Measurements from ENCODE around the gene RECQL5. TPM values are rescaled to one million over a fixed set of nuclear protein-coding genes. Genes with fewer than 3 reads are reported as not detected.

RECQL5 gene
- total RNA-seq, 1 experiment from 2014 or later, result 36.3 TPM

DNA sequence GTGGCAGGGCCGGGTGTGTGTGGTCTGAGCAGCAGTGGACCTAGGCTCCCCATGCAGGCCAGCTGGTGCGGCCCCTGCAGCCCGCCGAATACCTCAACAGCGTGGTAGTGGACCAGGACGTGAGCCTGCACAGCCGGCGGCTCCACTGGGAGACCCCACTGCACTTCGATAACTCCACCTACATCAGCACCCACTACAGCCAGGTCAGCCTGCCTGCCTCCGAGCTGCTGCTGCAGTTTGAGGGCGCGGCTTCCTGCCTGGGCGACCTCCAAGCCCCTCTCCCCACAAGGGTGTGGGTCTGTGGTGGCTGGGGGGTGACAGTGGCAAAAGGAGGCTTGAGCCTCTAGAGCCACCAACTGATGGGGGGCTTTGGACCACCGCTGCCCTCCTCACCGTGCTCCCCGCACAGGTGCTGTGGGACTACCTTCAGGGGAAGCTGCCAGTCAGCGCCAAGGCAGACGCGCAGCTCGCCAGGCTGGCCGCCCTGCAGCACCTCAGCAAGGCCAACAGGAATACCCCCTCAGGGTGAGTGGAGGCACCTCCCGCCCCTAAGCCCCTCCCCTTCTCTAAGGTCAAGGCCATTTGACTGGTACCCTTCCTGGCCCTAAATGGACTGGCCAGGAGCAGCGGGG is 42.1 kb downstream of the RECQL5 start:
- Mint-ChIP-seq H3K36me3 (ENCODE audit: insufficient read depth, unreplicated experiment) (no peaks in the 10 kb centered on the region), H3K27me3 (ENCODE audit: insufficient read depth, unreplicated experiment) (peaks cover 17% of the 10 kb centered on the region), H3K9me3 (ENCODE audit: unreplicated experiment) (no peaks in the 10 kb centered on the region), H3K27ac (ENCODE audit: low read depth, unreplicated experiment) (no peak overlapping the region), H3K4me1 (ENCODE audit: insufficient read depth, unreplicated experiment) (no peaks in the 10 kb centered on the region), H3K4me3 (ENCODE audit: unreplicated experiment) (no peak overlapping the region)
- no TSS peak for BruUV-seq (replicated peaks)
- TF ChIP-seq, protein P1, sequence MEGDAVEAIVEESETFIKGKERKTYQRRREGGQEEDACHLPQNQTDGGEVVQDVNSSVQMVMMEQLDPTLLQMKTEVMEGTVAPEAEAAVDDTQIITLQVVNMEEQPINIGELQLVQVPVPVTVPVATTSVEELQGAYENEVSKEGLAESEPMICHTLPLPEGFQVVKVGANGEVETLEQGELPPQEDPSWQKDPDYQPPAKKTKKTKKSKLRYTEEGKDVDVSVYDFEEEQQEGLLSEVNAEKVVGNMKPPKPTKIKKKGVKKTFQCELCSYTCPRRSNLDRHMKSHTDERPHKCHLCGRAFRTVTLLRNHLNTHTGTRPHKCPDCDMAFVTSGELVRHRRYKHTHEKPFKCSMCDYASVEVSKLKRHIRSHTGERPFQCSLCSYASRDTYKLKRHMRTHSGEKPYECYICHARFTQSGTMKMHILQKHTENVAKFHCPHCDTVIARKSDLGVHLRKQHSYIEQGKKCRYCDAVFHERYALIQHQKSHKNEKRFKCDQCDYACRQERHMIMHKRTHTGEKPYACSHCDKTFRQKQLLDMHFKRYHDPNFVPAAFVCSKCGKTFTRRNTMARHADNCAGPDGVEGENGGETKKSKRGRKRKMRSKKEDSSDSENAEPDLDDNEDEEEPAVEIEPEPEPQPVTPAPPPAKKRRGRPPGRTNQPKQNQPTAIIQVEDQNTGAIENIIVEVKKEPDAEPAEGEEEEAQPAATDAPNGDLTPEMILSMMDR (IDR thresholded peaks at IDR 0.05; ENCODE audit: unreplicated experiment), result no peak
- intact Hi-C loops (cut with micrococcal nuclease), result no loop called here
- ChIA-PET CTCF (interaction anchor here (0.5 to 3.2 kb wide), 6 partner anchors 9 to 149 kb away, joined by 3 to 27 read pairs (median 4); partner anchors contain the start of gene SMIM5), POLR2A (interaction anchor here (1.2 to 2.9 kb wide), 4 partner anchors 8 to 30 kb away, joined by 3 to 15 read pairs (median 4); partner anchors contain the start of gene SMIM5)
- no peak for DNase-seq (ENCODE audit: unreplicated experiment)

DNA sequence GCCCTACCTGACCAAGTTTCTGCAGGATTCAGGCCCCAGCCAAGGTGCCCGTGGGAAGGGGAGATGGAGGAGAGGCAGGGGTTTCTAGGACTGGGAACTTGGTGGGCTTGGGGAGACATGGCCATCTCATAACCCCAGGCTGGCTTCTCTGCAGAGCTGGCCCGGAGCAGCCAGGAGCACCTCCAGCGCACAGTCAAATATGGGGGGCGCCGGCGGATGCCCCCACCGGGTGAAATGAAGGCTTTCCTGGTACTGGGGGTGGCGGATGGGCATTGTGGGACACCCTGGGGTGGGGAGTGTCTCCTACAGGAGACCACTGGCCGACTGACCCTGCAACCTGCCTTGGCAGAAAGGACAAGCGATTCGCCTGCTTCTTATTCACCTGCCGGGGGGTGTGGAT is 42.9 kb downstream of the RECQL5 start:
- H3K9me3 Mint-ChIP-seq (ENCODE audit: unreplicated experiment), result no peaks in the 10 kb centered on the region
- ChIA-PET CTCF (interaction anchor here (0.5 to 3.2 kb wide), 3 partner anchors 9 to 67 kb away, joined by 3 to 27 read pairs (median 5); partner anchors contain the start of gene SMIM5), POLR2A (interaction anchor here (0.6 to 2.9 kb wide), 4 partner anchors 9 to 45 kb away, joined by 3 to 15 read pairs (median 4); partner anchors contain the start of gene SMIM5)
- no peaks in the 10 kb centered on the region for H3K36me3 Mint-ChIP-seq (ENCODE audit: insufficient read depth, unreplicated experiment)
- no TSS peak for BruUV-seq (replicated peaks)
- no peak overlapping the region for H3K27ac Mint-ChIP-seq (ENCODE audit: low read depth, unreplicated experiment)
- TF ChIP-seq, protein P1 (IDR thresholded peaks at IDR 0.05; ENCODE audit: unreplicated experiment), result no peak
- H3K4me3 Mint-ChIP-seq (ENCODE audit: unreplicated experiment), result no peak overlapping the region
- intact Hi-C loops (cut with micrococcal nuclease), result no loop called here
- peaks cover 17% of the 10 kb centered on the region for H3K27me3 Mint-ChIP-seq (ENCODE audit: insufficient read depth, unreplicated experiment)
- no peaks in the 10 kb centered on the region for H3K4me1 Mint-ChIP-seq (ENCODE audit: insufficient read depth, unreplicated experiment)
- no peak for DNase-seq (ENCODE audit: unreplicated experiment)

DNA sequence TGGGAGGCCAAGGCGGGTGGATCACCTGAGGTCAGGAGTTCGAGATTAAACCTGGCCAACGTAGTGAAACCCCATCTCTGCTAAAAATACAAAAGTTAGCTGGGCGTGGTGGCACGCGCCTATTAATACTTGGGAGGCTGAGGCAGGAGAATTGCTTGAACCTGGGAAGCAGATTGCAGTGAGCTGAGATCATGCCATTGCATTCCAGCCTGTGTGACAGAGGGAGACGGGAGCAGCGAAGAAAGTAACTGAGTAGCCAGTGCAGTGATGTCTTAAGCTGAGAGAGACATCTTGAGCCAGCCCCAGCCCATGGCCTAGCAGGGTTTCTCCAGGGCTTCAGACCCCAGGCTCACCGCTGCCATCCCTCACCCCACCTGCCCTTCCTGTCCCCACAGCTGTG is 43.6 kb downstream of the RECQL5 start:
- Mint-ChIP-seq H3K4me1 (ENCODE audit: insufficient read depth, unreplicated experiment) (no peaks in the 10 kb centered on the region), H3K27me3 (ENCODE audit: insufficient read depth, unreplicated experiment) (peaks cover 17% of the 10 kb centered on the region), H3K4me3 (ENCODE audit: unreplicated experiment) (no peak overlapping the region), H3K36me3 (ENCODE audit: insufficient read depth, unreplicated experiment) (no peaks in the 10 kb centered on the region), H3K9me3 (ENCODE audit: unreplicated experiment) (no peaks in the 10 kb centered on the region), H3K27ac (ENCODE audit: low read depth, unreplicated experiment) (no peak overlapping the region)
- intact Hi-C loops (cut with micrococcal nuclease), result no loop called here
- no TSS peak for BruUV-seq (replicated peaks)
- DNase-seq (ENCODE audit: unreplicated experiment), result no peak
- POLR2A ChIA-PET, result interaction anchor here (0.6 to 2.9 kb wide), 3 partner anchors 10 to 45 kb away, joined by 3 to 15 read pairs (median 4); partner anchors contain the start of gene SMIM5
- CTCF ChIA-PET, result interaction anchor here (0.6 to 3.2 kb wide), 2 partner anchors 10 to 116 kb away, joined by 3 to 27 read pairs; partner anchors contain the start of gene SMIM5
- TF ChIP-seq, protein P1 (IDR thresholded peaks at IDR 0.05; ENCODE audit: unreplicated experiment), result no peak

DNA sequence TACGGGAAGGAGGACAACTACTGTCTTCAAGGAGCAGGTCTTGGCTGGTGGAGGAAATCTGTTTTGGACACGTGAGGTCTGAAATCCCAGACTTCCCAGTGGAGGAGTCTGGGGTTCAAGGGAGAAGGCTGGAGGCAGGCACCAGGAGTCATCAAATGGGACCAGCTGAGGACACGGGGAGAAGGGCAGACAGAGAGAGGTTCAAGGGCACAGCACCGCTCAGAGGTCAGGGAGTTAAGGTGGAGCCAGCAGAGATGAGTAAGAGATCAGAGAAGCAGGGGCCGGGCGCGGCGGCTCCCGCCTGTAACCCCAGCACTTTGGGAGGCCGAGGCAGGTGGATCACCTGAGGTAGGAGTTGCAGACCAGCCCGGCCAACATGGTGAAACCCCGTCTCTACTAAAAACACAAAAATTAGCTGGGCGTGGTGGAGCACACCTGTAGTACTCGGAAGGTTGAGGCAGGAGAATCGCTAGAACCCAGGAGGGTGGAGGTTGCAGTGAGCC is 44.1 kb downstream of the RECQL5 start:
- H3K4me3 Mint-ChIP-seq (ENCODE audit: unreplicated experiment), result no peak overlapping the region
- no peak overlapping the region for H3K27ac Mint-ChIP-seq (ENCODE audit: low read depth, unreplicated experiment)
- H3K36me3 Mint-ChIP-seq (ENCODE audit: insufficient read depth, unreplicated experiment), result no peaks in the 10 kb centered on the region
- TF ChIP-seq, protein P1 (IDR thresholded peaks at IDR 0.05; ENCODE audit: unreplicated experiment), result no peak
- H3K4me1 Mint-ChIP-seq (ENCODE audit: insufficient read depth, unreplicated experiment), result no peaks in the 10 kb centered on the region
- DNase-seq (ENCODE audit: unreplicated experiment), result no peak
- BruUV-seq (replicated peaks), result no TSS peak
- ChIA-PET CTCF (interaction anchor here (1.8 to 3.2 kb wide), 2 partner anchors 11 to 21 kb away, joined by 6 to 27 read pairs; partner anchors contain the start of gene SMIM5), POLR2A (interaction anchor here (2.9 kb wide), 1 partner anchor 11 kb away, joined by 15 read pairs; the partner anchor contains the start of gene SMIM5)
- intact Hi-C loops (cut with micrococcal nuclease), result no loop called here
- H3K27me3 Mint-ChIP-seq (ENCODE audit: insufficient read depth, unreplicated experiment), result peaks cover 17% of the 10 kb centered on the region
- H3K9me3 Mint-ChIP-seq (ENCODE audit: unreplicated experiment), result no peaks in the 10 kb centered on the region
